Ishikawa (cell line): ENCODE measurements around the gene DENND1B.

Source experiments
- CEBPB ChIP-seq: IDR thresholded peaks from 2 replicates; pipeline ENCODE4 v1.6.1; 2012
- CREB1 ChIP-seq: IDR thresholded peaks from 2 replicates; pipeline ENCODE4 v1.6.1; 2012; ENCODE audit warnings: low read depth
- EP300 ChIP-seq: IDR thresholded peaks from 2 replicates; pipeline ENCODE4 v1.6.1; 2012; ENCODE audit warnings: borderline replicate concordance
- MAX ChIP-seq: IDR thresholded peaks from 2 replicates; pipeline ENCODE4 v1.6.1; 2012
- NFIC ChIP-seq: IDR thresholded peaks from 2 replicates; pipeline ENCODE4 v1.6.1; 2012
- RAD21 ChIP-seq: IDR thresholded peaks from 2 replicates; pipeline ENCODE4 v1.6.1; 2012; ENCODE audit warnings: low read depth
- TAF1 ChIP-seq: IDR thresholded peaks from 2 replicates; pipeline ENCODE4 v1.6.1; 2012; ENCODE audit warnings: low read depth, mild to moderate bottlenecking
- TCF12 ChIP-seq: IDR thresholded peaks from 2 replicates; pipeline ENCODE4 v1.6.1; 2012; ENCODE audit warnings: low read depth
- TEAD4 ChIP-seq: IDR thresholded peaks from 2 replicates; pipeline ENCODE4 v1.6.1; 2012
- USF1 ChIP-seq: IDR thresholded peaks from 2 replicates; pipeline ENCODE4 v1.6.1; 2012
- YY1 ChIP-seq: IDR thresholded peaks from 2 replicates; pipeline ENCODE4 v1.6.1; 2012; ENCODE audit warnings: low read depth
- ZBTB7A ChIP-seq: IDR thresholded peaks from 2 replicates; pipeline ENCODE4 v1.6.1; 2012; ENCODE audit warnings: low read depth
- TF ChIP-seq, protein P1 (sequence below): IDR thresholded peaks from 2 replicates; pipeline ENCODE4 v1.6.1; 2012; ENCODE audit warnings: low read depth, mild to moderate bottlenecking

DNA sequence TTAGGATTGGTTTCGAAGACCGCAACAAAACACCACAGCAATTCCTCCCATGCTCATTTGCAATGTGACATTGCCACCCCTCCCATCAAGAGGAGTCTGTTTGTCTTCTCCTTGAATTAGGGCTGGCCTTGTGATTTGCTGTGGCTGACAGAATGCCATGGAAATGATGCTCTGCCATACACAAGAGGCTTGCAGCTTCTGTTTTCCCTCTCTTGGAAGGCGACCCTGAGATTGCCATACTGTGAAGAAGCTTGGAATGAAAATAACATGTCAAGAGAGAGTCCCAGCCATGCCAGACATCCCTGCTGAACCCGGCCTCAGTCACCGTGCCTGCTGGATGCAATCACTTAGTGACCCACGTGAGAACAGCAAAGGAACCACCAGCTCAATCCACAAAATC lies 294.8 kb downstream of the DENND1B start:
- TF ChIP-seq EP300 (no peak), TCF12 (no peak), RAD21 (no peak), YY1 (no peak), CREB1 (no peak), CEBPB (no peak), MAX (no peak), NFIC (no peak), TEAD4 (no peak), USF1 (no peak), ZBTB7A (no peak), TAF1 (no peak)
- TF ChIP-seq, protein P1, sequence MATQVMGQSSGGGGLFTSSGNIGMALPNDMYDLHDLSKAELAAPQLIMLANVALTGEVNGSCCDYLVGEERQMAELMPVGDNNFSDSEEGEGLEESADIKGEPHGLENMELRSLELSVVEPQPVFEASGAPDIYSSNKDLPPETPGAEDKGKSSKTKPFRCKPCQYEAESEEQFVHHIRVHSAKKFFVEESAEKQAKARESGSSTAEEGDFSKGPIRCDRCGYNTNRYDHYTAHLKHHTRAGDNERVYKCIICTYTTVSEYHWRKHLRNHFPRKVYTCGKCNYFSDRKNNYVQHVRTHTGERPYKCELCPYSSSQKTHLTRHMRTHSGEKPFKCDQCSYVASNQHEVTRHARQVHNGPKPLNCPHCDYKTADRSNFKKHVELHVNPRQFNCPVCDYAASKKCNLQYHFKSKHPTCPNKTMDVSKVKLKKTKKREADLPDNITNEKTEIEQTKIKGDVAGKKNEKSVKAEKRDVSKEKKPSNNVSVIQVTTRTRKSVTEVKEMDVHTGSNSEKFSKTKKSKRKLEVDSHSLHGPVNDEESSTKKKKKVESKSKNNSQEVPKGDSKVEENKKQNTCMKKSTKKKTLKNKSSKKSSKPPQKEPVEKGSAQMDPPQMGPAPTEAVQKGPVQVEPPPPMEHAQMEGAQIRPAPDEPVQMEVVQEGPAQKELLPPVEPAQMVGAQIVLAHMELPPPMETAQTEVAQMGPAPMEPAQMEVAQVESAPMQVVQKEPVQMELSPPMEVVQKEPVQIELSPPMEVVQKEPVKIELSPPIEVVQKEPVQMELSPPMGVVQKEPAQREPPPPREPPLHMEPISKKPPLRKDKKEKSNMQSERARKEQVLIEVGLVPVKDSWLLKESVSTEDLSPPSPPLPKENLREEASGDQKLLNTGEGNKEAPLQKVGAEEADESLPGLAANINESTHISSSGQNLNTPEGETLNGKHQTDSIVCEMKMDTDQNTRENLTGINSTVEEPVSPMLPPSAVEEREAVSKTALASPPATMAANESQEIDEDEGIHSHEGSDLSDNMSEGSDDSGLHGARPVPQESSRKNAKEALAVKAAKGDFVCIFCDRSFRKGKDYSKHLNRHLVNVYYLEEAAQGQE = no peak
